HPDE6-E6E7 (cell line): ENCODE results near the gene TSC1.

ENCODE experiments used
- DNase-seq: peaks from one replicate; pipeline ENCODE4 v3.0.0; 2011; ENCODE audit warnings: missing footprints; ENCODE audit errors: extremely low spot score

The TSC1 gene

GRCh38 chr9:132937463-132937901, 6.9 kb downstream of the TSC1 start:
- DNase-seq = no peak

DNA sequence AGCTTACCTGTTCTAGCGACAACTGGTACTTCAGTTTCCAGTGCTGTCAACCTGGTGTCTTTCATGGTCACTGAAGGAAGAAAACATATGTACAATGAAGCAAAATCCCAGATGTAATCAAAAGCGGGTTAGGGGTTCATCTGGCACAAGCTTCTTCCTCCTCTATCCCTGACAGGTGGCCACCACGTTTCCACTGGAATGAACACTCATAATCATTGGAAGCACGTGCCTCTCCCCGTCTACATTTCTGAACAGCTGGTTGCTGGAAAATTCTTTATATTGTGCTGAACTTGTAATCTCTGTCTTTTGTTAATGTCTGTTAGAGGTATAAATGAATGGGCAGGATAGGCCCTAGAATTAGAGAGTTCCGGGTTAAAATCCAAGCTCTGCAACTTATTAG, 9.4 kb downstream of the TSC1 start:
- DNase-seq = no peak

GRCh38 chr9:132931178-132931735, 13.2 kb downstream of the TSC1 start:
- no peak for DNase-seq

GRCh38 chr9:132927704-132928103, 16.7 kb downstream of the TSC1 start:
- no peak for DNase-seq

GRCh38 chr9:132923346-132923902, 21.0 kb downstream of the TSC1 start:
- peak; percentile 82 for DNase-seq

GRCh38 chr9:132919614-132920268, 24.7 kb downstream of the TSC1 start:
- DNase-seq = no peak

DNA sequence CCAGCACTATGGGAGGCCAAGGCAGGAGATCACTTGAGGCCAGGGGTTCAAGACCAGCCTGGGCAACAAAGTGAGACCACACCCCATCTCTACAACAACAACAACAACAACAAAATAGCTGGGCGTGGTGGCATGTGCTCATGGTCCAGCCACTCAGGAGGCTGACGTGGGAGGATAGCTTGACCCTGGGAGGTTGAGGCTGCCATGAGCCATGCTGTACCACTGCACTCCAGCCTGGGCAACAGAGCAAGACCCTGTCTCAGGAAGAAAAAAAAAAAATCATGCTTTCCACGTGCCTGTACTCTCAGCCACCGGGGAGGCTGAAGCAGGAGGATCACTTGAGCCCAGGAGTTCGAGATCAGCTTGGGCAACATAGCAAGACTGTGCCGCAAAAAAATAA, 29.5 kb downstream of the TSC1 start:
- DNase-seq = no peak

- DNase-seq = no peak
Observed at GRCh38 chr9:132912131-132912530, 32.3 kb downstream of the TSC1 start.

DNA sequence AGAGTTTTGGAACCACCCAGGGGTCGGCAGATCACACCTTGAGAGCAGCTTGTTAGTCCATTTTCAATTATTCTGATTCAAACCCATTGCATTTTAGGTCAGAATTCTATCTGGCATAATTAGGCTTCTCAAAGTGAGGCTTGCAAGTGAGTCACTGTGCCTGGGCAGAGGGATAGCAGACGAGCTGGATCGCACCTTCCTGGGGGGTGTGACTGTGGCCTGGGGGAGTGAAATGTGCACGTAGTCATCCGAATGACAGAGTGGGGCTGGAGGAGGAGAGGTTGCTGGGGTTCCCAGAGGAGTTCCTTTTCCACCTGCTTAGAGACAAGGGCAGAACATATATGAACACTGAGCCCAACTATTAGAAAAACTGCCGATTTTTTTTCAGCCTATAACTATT, 34.0 kb downstream of the TSC1 start:
- DNase-seq = no peak

DNA sequence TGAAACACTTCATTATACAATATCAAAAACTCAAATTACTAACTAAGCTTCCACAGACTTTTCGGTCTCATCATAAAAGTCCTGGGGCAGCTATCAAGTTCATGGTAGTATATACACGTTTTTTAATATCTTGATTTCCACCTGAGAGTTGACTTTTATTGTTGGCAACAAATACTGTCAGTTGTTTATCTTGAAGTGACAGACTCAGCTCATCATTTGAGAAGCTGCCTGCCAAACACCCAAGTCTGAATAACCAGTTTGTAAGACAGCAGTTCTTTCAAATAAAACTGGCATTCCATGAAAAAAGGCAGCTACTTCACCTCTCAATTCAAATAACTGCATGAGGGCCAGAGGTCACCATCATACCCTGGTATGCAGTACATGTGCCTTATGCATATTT, 35.1 kb downstream of the TSC1 start:
- DNase-seq = no peak

- no peak for DNase-seq
Observed at GRCh38 chr9:132908635-132909034, 35.8 kb downstream of the TSC1 start.

- no peak for DNase-seq
Observed at GRCh38 chr9:132905726-132906125, 38.7 kb downstream of the TSC1 start.

DNA sequence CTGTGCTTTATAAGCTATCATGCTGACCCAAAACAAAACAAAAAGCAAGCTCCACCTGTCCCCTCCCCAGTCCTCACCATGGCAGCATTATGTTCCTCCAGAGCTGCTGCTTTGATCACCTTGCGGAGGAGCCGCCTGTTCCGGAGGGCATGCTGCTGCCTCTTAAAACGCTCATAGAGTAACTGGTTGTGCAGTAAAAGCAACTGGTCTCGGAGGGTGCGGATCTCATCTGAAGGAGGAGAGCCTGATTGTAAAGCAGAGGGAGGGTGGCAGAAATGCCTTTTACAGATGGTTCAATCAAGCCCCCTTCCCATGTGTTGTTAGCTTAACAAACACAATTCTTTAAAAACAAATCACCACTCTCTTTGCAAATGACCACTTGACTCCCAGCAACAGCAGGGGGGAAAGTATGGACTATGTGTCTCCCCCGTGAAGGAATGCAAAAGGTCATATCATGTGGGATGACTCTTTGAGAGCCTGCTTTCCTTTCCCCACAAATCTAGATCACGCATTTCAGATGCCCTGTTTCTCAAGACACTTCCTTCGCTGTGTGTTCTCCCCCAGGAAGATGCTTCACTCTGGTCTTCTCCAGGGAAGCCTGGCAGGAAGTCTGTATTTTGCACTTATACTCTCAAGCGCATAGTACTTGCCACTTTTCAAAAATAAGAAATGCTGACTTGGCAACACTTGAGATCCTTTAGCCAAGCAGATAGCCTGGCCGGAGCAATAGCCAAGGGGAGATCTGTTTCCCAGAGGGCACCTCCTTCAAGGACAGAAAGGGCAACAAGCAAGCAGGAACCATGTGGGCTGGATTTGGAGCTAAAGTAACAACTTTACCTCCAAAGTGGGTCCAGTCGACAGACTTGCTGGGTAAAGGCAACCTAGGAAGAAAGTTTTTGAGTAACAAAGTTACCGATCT, 40.6 kb downstream of the TSC1 start:
- no peak for DNase-seq

DNA sequence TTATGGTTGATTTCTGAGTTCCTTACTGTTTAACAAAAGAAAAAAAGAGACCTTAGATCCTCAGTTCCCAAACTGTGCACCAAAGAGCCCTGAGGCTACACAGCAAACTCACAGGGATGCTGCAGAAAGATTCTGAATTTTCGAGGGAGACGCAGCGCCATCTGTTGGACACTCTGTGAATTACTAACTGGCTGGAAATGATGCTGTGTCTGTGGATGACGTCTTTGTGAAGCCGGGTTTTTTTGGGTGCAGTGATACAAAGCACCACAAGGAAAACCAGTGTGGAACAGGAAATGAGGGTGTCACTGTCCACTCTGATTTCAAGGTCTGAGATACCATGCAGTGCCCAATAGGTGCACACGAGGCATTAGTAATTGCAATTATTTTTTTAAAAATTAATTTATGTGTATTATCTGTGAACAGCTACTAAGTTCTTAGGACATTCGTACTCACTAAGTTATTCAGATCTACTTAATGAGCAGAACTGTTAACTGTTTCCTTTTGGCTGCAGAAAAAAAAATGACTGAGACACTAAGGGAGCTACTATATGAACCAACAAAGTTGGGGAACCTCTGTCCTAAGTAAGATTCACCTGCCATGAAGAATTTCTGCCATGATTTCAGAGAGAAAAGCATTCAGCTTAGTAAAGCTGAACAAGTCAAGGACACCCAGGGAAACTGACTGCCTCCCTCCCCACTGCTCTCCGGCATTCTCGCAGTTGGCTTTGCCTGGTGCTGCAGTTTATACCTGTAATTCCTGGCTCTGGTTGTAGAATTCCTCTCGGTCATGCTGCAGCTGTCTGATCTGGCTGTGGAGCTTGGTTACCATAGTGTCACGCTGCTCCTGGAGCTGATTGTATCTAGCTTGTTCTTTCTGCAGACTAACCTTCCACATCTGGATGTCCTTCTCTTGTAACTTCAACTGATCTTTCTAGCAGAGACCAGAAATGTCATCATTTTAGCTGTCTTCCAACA, 42.3 kb downstream of the TSC1 start:
- DNase-seq = peak; percentile 82

DNA sequence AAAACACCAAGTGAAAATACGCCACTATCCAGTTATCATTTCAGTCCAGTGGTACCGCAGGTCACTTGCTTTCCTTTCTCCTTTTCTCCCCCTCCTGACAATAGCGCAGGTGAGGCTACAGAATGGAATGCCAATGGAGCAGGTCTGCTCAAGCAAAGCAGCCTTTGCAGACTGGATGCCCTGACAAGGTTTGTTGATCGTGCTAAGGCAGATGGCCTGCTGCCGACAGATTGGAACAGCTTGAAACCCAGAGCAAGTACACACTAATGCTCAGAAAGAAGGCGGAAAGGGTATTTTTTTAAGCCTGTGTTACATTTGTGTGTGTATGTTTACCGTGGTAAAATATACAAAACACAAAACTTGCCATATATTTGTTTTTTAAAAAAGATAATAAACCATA, 46.4 kb downstream of the TSC1 start:
- DNase-seq = no peak

- DNase-seq = no peak
Observed at GRCh38 chr9:132896906-132897305, 47.5 kb downstream of the TSC1 start.

DNA sequence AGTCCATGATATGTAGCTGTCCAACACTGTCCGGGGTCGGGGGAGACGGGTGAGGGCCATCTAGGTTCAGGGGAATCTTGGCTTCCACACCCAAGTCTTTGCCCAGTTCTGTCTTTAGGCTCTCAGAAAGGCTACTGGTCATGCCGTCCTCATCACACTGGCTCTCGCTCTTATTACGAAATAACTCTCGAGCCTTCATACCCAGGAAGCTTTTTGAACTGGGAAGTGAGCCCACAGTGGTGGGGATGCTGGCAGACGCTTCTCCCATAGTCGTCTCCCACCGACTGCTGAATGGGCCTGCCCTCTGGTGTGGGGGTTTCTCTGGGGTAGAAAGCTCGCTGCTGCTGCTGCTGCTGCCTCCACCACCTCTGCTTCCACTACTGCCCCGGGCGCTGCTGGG, 48.2 kb downstream of the TSC1 start:
- no peak for DNase-seq

DNA sequence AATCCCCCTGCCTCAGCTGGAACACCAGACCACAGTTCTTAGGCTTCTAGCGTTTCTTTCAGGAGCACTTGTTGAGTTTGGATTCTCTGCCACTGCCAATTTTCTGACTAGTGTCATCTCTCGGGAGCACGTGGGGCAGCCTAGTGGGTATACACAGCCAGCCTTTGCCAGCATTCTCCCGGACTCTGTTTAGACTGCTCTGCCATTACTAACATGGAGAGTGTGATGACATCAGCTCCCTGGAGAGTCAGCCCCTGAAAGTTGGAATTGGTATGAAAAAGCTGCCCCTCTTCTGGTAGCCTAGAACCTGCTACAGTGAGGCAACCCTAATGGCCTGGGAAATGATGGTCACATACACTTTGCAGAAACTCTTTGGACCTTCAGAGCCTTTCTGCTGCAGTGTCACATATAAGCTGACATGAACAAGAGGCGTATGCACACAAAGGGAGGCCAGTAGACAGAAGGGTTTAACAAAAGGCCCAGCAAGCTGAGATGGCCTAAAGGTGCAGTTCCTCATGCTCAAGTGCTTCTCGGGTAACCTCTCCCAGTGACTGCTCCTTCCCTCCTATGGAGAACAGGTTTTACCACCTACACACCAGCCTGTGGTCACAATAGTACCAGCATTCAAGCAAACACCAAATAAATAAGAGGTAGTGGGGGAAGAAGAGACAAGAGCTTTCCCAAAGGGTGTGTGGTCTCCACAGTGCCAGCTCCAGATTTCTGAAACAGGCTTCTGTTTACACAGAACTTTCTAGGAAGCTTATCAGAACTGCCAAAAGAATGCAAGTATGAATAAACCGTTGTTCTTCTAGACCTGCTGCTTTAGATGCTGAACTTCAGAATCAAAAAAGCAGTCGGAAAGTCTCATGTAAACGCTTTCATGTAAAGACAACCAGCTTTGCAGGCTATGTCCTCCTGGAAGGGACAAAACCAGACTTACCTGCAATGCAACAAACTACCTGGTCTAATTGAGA, 49.3 kb downstream of the TSC1 start:
- peak; percentile 22 for DNase-seq

DNA sequence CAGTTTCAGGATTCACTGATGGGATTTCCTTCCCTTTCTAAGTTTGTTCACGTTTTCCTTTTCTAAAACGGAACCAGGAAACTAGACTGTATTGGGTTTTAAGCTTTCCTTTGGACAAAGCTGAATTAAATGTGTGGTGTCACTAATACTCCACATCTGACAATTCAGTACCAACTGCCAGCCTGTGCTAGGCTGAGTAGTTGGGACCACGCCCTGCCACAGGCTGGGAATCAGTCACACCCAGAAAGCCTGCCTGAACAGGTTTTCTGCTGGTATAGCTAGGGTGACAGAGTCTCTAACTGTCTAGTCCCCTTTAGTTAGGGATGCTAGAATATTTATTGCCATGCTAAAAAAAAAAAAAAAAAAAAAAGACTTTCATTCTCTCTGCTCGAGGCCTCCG, 50.1 kb downstream of the TSC1 start:
- DNase-seq = peak; percentile 77

DNA sequence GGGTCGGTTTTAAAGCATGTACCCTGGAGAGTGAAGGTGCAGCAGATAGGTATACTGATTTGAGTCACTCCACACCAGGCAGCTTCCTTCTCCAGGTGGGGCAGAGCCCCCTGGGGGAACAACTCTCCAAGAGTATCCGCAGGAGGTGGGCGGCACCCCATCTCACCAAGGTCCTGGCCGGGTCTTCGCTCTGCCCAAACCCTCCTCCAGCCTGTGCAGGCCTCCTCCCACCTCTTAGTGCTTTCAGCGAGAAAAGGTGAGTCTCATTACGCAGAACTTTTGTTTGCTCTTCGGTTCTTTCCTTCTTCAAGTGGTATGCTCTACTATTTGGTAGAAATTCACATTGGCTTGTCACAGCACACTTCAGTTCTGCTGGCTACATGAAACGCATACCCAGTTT, 52.0 kb downstream of the TSC1 start:
- no peak for DNase-seq
